ENCODE measurements around the gene TMEM220. TPM values are rescaled to one million over a fixed set of nuclear protein-coding genes. Genes with fewer than 3 reads are reported as not detected.

TMEM220 gene
- total RNA-seq, 1 experiment from 2014 or later = 4.0 TPM

GRCh38 chr17:10705727-10706126, 24.1 kb downstream of the TMEM220 start:
- TF ChIP-seq CREB1 (CRISPR knock-in tag; IDR thresholded peaks at IDR 0.05) (no peak), ELF4 (CRISPR knock-in tag; IDR thresholded peaks at IDR 0.05; ENCODE audit: low read depth) (no peak), NR3C1 (CRISPR knock-in tag; conservative IDR thresholded peaks at IDR 0.05; ENCODE audit: low read depth) (no peak), NFATC4 (CRISPR knock-in tag; IDR thresholded peaks at IDR 0.05) (no peak), CREM (CRISPR knock-in tag; IDR thresholded peaks at IDR 0.05) (no peak), MLX (CRISPR knock-in tag; IDR thresholded peaks at IDR 0.05) (no peak), ATF1 (CRISPR knock-in tag; IDR thresholded peaks at IDR 0.05) (no peak), ZNF138 (CRISPR knock-in tag; conservative IDR thresholded peaks at IDR 0.05) (no peak), GRHL2 (CRISPR knock-in tag; IDR thresholded peaks at IDR 0.05; ENCODE audit: insufficient replicate concordance, severe bottlenecking) (no peak), NR2C2 (CRISPR knock-in tag; IDR thresholded peaks at IDR 0.05) (no peak), TEAD4 (CRISPR knock-in tag; IDR thresholded peaks at IDR 0.05) (no peak), ZNF232 (CRISPR knock-in tag; IDR thresholded peaks at IDR 0.05) (no peak), ZSCAN18 (CRISPR knock-in tag; IDR thresholded peaks at IDR 0.05) (no peak), ZNF263 (CRISPR knock-in tag; IDR thresholded peaks at IDR 0.05; ENCODE audit: low read depth) (no peak)
- TF ChIP-seq, protein P1, sequence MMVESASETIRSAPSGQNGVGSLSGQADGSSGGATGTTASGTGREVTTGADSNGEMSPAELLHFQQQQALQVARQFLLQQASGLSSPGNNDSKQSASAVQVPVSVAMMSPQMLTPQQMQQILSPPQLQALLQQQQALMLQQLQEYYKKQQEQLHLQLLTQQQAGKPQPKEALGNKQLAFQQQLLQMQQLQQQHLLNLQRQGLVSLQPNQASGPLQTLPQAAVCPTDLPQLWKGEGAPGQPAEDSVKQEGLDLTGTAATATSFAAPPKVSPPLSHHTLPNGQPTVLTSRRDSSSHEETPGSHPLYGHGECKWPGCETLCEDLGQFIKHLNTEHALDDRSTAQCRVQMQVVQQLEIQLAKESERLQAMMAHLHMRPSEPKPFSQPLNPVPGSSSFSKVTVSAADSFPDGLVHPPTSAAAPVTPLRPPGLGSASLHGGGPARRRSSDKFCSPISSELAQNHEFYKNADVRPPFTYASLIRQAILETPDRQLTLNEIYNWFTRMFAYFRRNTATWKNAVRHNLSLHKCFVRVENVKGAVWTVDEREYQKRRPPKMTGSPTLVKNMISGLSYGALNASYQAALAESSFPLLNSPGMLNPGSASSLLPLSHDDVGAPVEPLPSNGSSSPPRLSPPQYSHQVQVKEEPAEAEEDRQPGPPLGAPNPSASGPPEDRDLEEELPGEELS (CRISPR knock-in tag; IDR thresholded peaks at IDR 0.05) = no peak
- no peaks in the 10 kb centered on the region for H3K9me3 Mint-ChIP-seq
- ATAC-seq = no peak
- POLR2A ChIA-PET = no interaction called here
- no peak overlapping the region for H3K4me3 Mint-ChIP-seq
- no peak for DNase-seq (ENCODE audit: low spot score)
- peak overlapping the region; percentile 28; the same call in 1 of the 2 replicates for H3K27ac Mint-ChIP-seq
- H3K36me3 Mint-ChIP-seq = peaks cover 38% of the 10 kb centered on the region
- no peaks in the 10 kb centered on the region for H3K4me1 Mint-ChIP-seq
- CTCF ChIA-PET = no interaction called here
- H3K27me3 Mint-ChIP-seq (ENCODE audit: low read depth) = no peaks in the 10 kb centered on the region; the same call in 1 of the 2 replicates

DNA sequence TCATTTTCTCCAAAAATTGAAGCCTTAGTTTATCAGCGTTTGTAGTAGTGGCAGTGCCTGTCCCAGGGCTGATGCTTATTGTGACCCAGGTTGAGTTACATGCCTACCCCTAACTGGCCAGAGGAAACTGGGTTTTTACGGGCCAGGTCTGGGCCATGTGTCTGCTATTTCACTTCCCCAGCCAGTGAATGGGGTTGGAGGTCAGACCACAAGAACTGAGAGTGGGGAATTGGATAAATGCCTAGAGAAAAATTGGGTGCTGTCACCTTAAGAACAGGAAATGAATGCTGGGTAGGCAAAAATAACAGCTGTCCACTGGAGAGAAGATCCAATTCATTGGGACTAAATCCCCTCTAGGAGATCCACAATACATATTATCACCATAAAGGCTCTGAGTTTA, 27.2 kb downstream of the TMEM220 start:
- no peak for DNase-seq (ENCODE audit: low spot score)
- no peaks in the 10 kb centered on the region for H3K9me3 Mint-ChIP-seq
- no peak for ATAC-seq
- no peaks in the 10 kb centered on the region; the same call in 1 of the 2 replicates for H3K27me3 Mint-ChIP-seq (ENCODE audit: low read depth)
- H3K4me1 Mint-ChIP-seq = peaks cover 5% of the 10 kb centered on the region
- H3K36me3 Mint-ChIP-seq = peaks cover 20% of the 10 kb centered on the region
- CTCF ChIA-PET = interaction anchor here (1.1 kb wide), 1 partner anchor 56 kb away, joined by 3 read pairs; no protein-coding TSS in a partner anchor
- H3K4me3 Mint-ChIP-seq = no peak overlapping the region
- H3K27ac Mint-ChIP-seq = no peak overlapping the region; the same call in 1 of the 2 replicates
- POLR2A ChIA-PET = no interaction called here
- TF ChIP-seq FOXP1 (CRISPR knock-in tag; IDR thresholded peaks at IDR 0.05; ENCODE audit: borderline replicate concordance) = no peak
- TF ChIP-seq, protein P2, sequence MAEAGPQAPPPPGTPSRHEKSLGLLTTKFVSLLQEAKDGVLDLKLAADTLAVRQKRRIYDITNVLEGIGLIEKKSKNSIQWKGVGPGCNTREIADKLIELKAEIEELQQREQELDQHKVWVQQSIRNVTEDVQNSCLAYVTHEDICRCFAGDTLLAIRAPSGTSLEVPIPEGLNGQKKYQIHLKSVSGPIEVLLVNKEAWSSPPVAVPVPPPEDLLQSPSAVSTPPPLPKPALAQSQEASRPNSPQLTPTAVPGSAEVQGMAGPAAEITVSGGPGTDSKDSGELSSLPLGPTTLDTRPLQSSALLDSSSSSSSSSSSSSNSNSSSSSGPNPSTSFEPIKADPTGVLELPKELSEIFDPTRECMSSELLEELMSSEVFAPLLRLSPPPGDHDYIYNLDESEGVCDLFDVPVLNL (CRISPR knock-in tag; IDR thresholded peaks at IDR 0.05; ENCODE audit: borderline replicate concordance, low read depth) = no peak

GRCh38 chr17:10699856-10700255, 30.0 kb downstream of the TMEM220 start:
- no peaks in the 10 kb centered on the region for H3K9me3 Mint-ChIP-seq
- H3K27ac Mint-ChIP-seq = no peak overlapping the region
- H3K36me3 Mint-ChIP-seq = peaks cover 6% of the 10 kb centered on the region
- H3K4me1 Mint-ChIP-seq = peaks cover 10% of the 10 kb centered on the region
- DNase-seq (ENCODE audit: low spot score) (no peak), ATAC-seq (no peak)
- CTCF ChIA-PET = interaction anchor here (1.0 to 1.1 kb wide), 2 partner anchors 53 to 70 kb away, joined by 4 to 6 read pairs; no protein-coding TSS in a partner anchor
- no peak overlapping the region for H3K4me3 Mint-ChIP-seq
- H3K27me3 Mint-ChIP-seq (ENCODE audit: low read depth) = no peaks in the 10 kb centered on the region
- POLR2A ChIA-PET = interaction anchor here (1.0 kb wide), 1 partner anchor 176 kb away, joined by 12 read pairs; no protein-coding TSS in a partner anchor
- no peak for TF ChIP-seq NFE2L1 (CRISPR knock-in tag; IDR thresholded peaks at IDR 0.05)
- TF ChIP-seq KAT7 (CRISPR knock-in tag; IDR thresholded peaks at IDR 0.05; ENCODE audit: borderline replicate concordance) = no peak
- TF ChIP-seq ZNF416 (CRISPR knock-in tag; IDR thresholded peaks at IDR 0.05) = no peak
- TF ChIP-seq ZBTB21 (CRISPR knock-in tag; IDR thresholded peaks at IDR 0.05; ENCODE audit: borderline replicate concordance) = no peak
- TF ChIP-seq, protein P3, sequence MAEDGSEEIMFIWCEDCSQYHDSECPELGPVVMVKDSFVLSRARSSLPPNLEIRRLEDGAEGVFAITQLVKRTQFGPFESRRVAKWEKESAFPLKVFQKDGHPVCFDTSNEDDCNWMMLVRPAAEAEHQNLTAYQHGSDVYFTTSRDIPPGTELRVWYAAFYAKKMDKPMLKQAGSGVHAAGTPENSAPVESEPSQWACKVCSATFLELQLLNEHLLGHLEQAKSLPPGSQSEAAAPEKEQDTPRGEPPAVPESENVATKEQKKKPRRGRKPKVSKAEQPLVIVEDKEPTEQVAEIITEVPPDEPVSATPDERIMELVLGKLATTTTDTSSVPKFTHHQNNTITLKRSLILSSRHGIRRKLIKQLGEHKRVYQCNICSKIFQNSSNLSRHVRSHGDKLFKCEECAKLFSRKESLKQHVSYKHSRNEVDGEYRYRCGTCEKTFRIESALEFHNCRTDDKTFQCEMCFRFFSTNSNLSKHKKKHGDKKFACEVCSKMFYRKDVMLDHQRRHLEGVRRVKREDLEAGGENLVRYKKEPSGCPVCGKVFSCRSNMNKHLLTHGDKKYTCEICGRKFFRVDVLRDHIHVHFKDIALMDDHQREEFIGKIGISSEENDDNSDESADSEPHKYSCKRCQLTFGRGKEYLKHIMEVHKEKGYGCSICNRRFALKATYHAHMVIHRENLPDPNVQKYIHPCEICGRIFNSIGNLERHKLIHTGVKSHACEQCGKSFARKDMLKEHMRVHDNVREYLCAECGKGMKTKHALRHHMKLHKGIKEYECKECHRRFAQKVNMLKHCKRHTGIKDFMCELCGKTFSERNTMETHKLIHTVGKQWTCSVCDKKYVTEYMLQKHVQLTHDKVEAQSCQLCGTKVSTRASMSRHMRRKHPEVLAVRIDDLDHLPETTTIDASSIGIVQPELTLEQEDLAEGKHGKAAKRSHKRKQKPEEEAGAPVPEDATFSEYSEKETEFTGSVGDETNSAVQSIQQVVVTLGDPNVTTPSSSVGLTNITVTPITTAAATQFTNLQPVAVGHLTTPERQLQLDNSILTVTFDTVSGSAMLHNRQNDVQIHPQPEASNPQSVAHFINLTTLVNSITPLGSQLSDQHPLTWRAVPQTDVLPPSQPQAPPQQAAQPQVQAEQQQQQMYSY (CRISPR knock-in tag; IDR thresholded peaks at IDR 0.05) = no peak
